GM19395 (cell line): ENCODE data around the gene PANK2.
"Not testable (repeated sequence)": the region's sequence is repeated elsewhere in the genome, so short reads cannot be mapped to it uniquely, and the experiment has no call there.

Source experiments
- ATAC-seq: cut with Tn5 transposase; IDR thresholded peaks from one replicate; pipeline ENCODE4 v1.9.1; 2021; ENCODE audit warnings: mild to moderate bottlenecking, moderate library complexity; ENCODE audit not compliant: unreplicated experiment

PANK2 gene

DNA sequence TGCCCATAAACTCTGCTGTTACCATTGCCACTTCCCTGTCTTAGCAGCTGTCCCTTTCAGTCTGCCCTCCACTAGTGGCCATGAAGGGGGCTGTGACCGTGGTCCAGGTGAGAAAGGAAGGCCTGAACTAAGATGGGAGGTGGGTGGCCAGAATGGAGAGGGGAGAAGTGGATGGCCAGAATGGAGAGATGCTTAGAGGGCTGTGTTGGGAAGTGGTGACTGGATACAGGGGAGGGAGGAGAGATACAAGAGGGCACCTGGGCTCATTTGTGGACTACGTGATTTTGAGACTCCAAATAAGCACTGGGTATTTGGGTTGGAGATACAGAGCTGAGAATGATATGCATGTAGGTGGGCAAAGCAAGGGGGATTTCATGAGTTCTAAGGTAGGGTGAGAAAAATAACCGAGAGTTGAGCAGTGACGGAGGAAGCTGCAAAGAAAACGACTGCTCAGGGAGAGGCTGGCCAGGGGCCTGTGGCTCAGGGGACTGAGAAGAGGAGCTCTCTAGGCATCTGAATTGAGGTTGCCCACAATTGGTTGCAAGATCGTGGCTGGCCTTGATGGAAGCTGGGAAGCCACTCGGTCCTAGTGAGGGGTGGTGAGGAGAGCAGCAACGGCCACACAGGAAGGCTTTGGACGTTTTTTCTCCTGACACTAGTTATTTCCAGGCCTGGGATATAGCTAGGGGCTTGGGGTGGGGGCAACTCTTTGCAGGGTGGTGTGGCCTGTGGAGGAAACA, 36.9 kb downstream of the PANK2 start:
- ATAC-seq = no peak

DNA sequence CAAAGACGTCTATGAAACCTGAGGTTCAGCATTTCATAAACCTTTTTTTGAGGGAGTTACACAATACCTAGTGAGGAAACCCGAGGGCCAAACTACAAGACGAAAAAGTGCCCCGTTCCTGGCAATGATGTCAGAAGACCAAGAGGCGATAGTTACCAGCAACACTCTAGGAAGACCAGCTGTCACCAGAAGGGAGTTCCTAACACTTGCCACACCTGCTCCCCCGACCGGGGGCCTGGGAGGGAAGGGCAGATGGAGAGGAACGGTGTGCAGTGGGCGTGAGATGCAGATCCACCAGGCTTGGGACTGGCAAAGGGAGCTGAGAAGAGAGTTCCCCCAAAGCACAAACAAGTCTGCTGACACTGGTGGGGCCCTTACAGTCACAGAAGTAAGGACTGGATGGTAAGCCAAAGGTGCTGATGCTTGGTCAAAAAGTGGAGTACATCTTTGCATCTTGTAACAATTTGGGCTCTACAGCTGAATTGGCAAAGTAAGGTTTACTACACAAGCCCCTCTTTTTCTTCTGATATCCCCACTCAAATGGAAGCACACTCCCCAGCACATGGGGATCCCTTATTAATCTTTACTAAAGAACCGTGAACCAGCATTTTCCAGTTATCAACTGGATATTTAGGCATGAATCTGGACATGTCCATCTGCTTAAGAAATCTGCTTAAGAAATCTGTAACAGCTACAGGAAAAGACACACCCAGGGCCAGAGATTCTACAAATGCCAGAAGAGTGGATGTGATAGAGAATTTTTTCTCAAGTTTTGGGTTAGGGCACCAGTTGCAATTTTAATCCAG, 38.5 kb downstream of the PANK2 start:
- no peak for ATAC-seq

DNA sequence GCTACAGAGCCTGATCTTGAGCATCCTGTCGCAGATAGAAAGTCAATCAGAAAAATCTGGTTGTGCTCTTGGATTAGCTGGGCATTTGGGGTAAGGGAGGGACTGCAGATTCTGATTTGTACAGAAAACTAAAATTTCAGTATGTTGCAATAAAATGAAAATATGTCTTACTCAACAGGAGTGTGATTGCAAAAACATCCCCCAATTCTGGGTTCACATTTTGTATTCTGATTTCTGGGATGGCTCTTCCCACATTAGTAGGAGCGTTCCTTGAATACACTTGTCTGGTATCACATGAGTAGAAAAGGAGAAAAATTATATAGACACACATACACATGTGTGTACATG, 40.5 kb downstream of the PANK2 start:
- no peak for ATAC-seq

DNA sequence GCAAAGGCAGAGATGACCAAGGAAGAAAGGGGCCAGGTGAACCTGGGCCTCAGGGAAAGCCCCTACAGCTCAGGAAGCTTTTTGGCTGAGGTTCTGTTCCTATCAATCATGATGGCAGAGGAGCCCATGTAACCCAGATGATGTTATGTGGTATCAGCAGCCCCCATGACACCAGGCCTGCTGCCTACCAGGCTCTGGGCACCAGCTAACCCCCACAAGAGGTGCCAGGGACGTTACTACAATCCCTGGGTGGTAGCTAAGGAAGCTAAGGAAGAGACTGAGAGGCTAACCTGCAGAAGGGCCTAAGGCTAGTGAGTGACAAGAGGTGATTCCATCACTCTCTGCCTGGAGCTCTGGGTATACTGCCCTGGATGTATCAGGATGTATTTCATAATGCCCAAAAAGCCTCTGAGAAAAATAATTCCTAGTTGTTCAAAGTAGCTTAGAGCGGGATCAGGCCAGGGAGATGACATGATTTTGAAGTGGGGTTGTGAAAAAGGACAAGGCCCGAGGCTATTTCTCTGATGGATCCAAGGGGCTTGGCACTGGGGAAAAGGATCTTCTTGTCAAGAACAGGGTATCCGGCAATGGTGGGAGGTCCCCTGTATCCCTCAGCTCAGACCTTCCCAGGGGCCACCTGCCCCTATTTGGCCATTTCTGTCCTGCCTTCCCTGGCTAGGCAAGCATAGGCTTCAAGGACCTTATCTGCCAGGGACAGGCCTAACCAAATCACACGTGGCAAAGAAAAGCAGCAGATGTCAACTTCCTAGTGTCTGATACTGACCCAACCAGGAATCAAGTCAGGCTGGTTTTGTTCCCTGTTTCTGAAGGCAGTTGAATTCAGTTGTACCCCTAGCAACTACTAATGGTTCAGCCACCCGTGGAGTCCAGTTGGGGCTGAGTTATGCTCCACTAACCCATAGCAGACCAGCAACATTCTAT, 41.3 kb downstream of the PANK2 start:
- ATAC-seq = no peak

DNA sequence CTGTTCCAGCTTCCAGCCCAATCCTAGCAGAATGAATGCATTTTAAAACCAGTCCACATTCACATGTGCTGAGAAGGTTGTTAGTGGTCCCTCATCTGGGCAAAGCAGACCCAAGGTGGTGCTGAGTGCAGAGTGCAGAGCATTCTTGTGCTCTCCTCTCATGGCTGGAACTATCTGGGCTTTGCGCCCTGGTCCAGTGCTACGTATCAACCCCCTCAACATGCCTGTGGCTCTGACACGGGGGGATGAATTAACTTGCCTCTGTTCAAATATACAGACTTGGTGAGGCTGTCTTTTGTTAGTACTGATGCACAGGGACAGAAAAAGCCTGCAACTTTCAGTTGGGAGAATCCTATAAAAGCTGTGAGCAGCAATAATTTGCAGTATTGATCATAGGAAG, 42.5 kb downstream of the PANK2 start:
- no peak for ATAC-seq

DNA sequence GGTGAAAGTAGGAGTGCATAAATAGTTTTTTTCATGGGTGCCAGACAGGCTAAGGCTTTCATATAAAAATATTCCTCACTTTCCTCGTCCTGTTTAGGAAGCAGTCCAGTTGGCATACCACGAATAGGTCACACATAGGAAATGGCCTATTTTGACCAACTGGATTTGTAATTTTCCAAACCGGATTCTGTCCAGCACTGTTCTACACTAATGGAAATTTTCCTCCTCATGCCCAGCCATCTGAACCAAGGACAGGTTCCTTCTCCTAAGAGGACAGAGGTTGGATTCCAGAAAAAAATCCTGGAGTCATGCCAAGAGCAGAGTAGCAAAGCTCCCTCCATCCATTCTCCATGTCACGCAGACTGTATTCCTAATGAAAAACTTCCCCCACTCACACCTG, 43.1 kb downstream of the PANK2 start:
- ATAC-seq = no peak

DNA sequence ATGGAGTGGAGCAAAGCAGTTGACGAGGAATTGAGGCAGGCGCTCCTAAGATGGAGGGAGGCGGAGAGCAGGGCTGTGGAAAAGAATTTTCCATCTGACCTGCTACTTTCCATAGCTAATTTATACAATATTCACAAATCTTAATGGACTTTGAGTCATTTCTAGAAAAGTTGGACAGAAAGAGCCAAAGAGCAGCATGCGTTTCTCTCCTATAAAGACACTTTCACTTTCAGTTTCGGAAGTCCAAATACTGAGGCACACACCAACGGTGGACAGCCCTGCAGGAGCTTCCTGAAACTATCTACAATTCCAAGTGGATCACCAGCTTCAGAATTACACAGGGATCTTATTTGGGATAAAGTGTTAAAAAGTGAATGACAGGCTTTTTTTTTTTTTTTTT, 43.5 kb downstream of the PANK2 start:
- no peak for ATAC-seq

DNA sequence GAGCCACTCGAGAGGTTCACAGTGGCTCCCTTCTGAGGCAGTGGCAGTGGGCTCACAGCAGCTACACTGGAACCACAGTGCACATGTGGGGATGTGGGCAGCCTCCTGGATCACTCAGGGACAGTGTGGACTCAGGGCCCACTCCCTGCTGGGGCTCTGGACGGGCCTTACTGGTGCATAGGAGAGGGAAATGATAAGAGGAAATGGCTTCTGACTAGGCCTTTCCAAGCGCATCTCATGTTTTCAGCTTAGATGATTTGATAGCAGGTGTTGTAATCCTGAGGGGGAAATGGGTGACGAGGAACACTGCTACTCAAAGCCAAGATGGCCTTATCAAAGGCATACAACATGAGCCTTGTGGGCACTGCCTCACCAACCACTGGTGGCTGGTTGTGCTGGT, 44.0 kb downstream of the PANK2 start:
- ATAC-seq = no peak

DNA sequence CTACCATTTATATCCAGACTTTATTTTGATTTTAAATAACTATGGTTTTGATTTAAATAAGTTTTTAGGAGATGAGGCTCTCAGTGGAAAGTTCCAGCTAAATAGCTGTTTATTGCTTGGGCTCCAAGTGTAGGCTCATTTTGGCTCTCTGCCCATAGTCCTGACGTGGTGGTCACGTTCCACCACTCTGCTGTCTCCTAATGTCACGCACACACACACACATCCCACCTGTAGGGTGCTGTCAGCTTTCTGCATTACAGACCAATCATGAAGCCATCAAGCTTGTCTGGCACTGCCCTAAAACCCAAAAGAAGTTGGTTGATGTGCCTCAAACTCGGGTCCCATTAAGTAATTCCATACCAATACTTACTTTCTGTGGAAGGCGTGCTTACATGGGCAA, 45.4 kb downstream of the PANK2 start:
- ATAC-seq = no peak

DNA sequence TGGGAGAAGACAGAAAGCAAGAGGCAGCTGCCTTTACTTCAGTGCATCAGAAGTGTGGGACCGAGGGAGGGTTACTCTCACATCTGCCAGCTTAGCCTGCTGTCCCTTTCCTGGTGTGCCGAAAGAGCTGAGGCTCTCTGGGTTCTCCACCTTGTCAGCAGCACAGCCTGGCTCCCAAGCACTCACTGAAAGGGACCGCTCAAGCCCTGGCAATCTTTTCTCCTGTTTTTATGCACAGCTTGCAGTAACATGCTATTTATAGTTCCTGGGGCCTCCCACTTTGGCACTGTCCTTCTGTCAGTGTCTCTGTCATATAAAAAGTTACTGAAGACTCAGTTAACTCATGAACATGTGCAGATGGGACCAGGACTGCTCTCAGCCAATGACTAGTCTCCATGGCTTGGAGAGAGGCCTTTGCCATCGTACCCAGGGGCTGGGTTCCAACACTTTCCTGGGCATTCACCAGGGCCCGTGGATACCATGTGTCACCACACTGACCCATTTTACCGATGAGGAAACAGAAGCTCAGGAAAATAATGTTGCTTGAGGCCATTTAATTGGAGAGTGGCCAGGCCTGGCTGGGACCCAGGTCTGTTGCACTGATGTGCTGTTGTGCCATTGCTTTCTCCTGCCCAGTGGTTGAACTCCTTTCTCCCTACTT, 46.2 kb downstream of the PANK2 start:
- ATAC-seq = no peak

DNA sequence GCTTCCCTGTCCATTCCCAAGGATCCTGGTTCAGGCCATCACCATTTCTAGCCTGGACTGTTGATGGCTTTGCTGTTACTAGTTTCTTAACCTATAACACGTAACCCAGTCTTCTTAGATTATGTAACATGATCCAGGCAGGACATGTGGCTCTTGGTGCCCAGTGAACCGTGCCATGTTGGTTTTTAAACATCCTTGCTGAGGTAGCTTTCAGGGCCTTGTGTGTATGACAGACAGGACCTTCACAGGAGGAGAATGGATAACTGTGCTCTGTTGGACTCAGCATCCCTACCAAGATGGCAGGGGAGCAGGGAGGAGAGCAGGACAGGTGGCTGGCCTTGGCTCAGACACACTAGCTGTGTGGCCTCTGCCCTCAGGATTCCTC, 46.8 kb downstream of the PANK2 start:
- no peak for ATAC-seq

DNA sequence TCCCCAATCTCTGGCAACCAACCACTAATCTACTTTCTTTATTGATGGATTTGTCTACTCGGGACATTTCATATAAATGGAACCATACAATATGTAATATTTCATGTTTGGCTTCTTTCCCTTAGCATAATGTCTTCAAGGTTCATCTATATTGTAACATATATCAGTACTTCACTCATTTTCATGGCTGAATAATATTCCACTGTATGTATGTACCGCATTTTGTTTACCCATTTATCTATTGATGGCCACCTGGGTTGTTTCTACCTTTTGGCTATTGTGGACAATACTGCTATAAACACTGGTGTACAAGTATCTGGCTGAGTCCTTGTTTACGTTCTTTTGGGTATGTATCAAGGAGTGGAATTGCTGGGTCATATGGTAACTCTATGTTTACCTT, 48.4 kb downstream of the PANK2 start:
- ATAC-seq = no peak

DNA sequence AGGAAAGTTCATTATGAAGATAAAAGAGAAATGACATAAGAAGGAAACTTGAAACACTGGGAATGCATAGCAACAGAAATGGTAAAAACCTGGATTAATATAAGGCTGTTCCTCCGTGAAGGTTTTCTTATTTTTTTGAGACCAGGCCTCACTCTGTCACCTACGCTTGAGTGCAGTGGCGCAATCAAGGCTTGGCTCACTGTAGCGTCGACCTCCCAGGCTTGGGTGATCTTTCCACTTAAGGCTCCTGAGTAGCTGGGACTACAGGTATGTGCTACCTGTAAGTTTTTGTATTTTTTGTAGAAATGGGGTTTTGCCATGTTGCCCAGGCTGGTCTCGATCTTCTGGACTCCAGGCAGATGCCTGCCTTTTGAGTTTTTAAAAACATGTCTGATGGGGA, 51.7 kb downstream of the PANK2 start:
- ATAC-seq = no peak

DNA sequence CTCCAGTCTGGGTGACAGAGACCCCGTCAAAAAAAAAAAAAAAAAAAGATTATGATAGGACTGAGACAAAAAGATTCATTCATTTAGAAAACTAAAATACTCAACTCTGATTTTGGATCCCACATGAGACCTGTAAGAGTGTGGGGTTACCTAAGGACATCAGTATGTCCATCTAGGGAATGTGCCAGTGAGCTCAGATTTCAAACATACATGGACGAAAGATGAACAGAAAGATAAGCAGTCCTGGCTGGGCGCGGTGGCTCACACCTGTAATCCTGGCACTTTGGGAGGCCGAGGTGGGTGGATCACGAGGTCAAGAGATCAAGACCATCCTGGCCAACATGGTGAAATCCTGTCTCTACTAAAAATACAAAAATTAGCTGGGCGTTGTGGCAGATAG, 57.5 kb downstream of the PANK2 start:
- ATAC-seq = not testable (repeated sequence)

DNA sequence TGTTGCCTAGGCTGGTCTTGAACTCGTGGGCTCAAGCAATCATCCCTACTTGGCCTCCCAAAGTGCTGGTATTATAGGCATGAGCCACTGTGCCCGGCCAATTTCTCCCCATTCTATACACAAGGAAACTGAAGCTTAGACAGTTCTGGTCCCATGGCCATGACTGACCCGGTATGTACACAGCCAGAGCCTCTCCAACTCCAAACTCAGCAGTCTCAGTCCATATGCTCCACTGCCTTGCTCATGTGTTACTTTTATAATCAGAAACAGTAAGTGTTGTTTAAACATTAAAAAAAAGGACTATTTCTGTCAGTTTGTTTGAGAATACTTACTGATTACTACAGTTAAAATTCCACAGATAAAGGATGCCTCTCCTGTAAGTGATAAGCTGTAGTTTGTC, 75.5 kb downstream of the PANK2 start:
- no peak for ATAC-seq

DNA sequence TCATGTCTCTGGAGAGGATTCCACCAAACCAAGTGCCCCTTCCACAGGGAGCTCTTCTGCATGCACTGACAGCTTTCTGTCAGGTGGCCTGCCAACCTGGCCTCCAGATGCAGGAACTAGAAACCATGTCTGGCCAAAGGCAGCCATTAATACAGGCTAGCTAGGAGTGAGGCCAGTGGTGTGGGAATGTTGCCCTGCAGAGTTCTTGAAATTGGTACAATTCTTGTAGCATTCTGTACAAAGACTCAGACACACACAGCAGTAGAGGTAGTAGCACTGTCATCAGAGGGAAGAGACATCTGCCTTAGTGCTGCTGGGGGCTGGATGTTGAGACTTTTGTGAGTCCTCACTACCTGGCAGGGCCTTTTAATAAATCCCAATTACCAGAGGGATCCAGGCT, 77.4 kb downstream of the PANK2 start:
- no peak for ATAC-seq

DNA sequence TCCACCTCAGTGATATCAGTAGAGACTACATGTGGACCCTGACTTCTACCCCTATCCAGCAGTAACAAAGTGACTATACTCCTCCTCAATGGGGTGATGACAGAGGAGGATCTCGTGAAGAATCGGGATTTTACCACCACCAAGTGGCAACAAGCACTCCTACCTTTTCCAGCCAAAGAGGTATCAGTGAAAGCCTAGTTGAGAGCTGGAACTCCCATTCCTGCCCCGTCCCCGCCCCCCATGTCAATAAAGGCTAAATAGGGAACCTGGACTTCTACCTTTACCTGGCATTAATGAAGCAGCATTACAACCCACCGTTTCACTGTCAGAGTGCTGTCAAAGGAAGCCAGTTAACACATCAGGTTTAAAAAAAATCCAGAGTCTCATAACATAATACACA, 80.8 kb downstream of the PANK2 start:
- ATAC-seq = no peak

DNA sequence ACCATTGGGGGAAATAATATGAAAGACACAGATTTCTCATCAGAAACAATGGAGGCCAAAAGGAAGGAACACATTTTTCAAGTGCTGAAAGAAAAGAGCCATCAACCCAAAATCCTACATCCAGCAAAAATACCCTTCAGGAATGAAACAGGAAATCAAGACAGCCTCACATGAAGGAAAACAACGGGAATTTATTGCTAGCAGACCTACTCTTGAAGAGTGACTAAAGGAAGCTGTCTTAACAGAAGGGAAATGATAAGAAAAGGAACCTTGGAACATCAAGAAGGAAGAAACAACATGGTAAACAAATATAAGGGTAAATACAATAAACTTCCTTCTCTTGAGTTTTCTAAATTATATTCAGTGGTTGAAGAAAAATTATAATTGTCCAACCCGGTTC, 82.0 kb downstream of the PANK2 start:
- ATAC-seq = no peak

DNA sequence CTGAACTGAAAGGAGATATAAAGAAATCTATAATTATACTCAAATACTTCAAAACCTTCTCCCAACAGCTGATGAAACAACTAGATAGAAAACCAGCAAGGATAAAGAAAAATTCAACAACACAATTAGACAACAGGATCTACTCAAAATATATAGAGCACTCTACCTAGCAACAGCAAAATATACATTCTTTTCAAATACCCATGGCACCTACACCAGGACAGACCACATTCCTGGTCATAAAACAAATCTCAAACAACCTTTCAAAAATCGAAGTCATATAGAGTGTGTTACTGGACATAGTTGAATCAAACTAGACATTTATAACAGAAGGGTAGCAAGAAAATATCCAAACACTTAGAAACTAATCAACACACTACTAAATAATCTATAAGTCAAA, 83.0 kb downstream of the PANK2 start:
- no peak for ATAC-seq

DNA sequence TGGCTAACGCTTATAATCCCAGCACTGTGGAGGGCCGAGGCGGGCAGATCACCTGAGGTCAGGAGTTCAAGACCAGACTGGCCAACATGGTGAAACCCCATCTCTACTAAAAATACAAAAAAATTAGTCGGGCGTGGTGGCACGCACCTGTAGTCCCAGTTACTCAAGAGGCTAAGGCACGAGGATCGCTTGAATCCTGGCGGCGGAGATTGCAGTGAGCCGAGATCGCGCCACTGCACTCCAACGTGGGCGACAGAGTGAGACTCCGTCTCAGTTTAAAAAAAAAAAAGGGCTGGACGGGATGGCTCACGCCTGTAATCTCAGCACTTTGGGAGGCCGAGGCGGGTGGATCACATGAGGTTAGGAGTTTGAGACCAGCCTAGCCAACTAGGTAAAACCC, 83.4 kb downstream of the PANK2 start:
- not testable (repeated sequence) for ATAC-seq

DNA sequence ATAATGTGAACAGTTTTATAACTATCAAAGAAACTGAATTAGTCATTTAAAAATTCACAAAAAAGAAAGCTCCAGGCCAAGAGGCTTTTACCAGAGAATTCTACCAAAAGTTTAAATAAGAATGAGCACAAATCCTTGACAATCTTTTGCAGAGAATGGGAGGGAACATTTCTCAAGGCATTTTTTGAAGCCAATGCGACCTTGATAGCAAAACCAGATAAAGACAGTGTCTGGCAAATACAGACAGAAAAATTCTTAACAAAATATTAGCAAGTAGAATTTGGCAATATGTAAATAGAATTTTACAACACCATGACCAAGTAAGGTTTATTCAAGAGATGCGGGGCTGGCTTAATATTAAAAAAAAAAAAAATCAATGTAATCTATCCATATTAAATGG, 84.5 kb downstream of the PANK2 start:
- no peak for ATAC-seq
